ENCODE data around the gene CCDC102A.

Gene CCDC102A

GRCh38 chr16:57474671-57475661 is 61.4 kb downstream of the CCDC102A start:
- TF ChIP-seq CTCF (IDR thresholded peaks at IDR 0.05; ENCODE audit: low read depth, low read length) = no peak
- no peak for DNase-seq (ENCODE audit: extremely low read depth, low read depth)

DNA sequence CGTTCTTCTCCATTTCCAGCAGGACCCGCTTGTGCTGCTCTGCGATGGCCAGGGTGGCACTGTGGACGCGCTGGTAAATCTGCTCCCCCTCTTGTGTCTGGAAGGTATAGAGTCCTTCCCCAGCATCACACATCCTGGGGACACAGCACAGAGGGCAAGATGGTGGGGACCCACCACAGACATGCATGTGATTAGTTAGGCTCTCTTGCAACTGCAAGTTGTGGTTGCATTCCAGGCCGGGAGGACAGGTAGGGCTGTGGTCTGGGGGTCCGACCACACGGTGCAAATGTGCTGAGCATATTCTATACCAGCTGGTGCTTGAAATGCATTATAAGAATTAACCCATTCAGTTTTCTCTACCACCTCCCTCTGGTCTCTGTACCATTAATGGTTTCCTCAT is 62.5 kb downstream of the CCDC102A start:
- TF ChIP-seq CTCF (IDR thresholded peaks at IDR 0.05; ENCODE audit: low read depth, low read length) = no peak
- DNase-seq (ENCODE audit: extremely low read depth, low read depth) = no peak

- no peak for DNase-seq (ENCODE audit: extremely low read depth, low read depth)
- TF ChIP-seq CTCF (IDR thresholded peaks at IDR 0.05; ENCODE audit: low read depth, low read length) = no peak
These were observed 63.1 kb downstream of the CCDC102A start for GRCh38 chr16:57473176-57473840.

DNA sequence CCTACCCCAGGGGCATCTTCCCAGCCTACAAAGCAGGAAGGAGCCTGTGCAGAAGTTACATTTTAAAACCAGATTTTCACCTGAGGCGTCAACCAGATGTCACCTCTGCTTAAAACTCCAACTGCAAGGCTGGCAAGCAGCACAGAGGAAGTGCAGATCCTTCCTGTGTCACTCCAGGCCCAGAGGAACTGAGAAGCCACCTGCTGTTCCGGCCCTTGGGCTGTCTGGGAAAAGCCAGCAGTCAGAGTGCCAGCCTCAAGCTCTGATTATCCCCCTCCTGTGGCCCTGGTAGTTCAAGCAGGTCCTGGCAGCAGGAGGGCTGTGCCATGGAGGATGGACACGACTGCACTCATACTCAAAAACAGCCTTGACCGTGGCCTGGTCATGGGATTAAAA is 63.7 kb downstream of the CCDC102A start:
- no peak for DNase-seq (ENCODE audit: extremely low read depth, low read depth)
- no peak for TF ChIP-seq CTCF (IDR thresholded peaks at IDR 0.05; ENCODE audit: low read depth, low read length)

GRCh38 chr16:57471852-57472664 is 64.3 kb downstream of the CCDC102A start:
- TF ChIP-seq CTCF (IDR thresholded peaks at IDR 0.05; ENCODE audit: low read depth, low read length) = no peak
- no peak for DNase-seq (ENCODE audit: extremely low read depth, low read depth)

GRCh38 chr16:57471209-57471608 is 65.2 kb downstream of the CCDC102A start:
- DNase-seq (ENCODE audit: extremely low read depth, low read depth) = no peak
- TF ChIP-seq CTCF (IDR thresholded peaks at IDR 0.05; ENCODE audit: low read depth, low read length) = no peak

Data from AG09319 (cell line).